Heart right ventricle (tissue), 16 donors: Measurements from ENCODE around the gene TRA2B. TPM values are rescaled to one million over a fixed set of nuclear protein-coding genes. Genes with fewer than 3 reads are reported as not detected.

Source experiments
- ATAC-seq, 8 donors: fragments of 200-7000 bp; cut with Tn5 transposase; one replicate each; pipeline ENCODE4 v1.9.1; 2020; ENCODE audit warnings: mild to moderate bottlenecking in 8 of 8, moderate library complexity in 8 of 8, moderate number of reproducible peaks in 1 of 8
- DNase-seq, 2 donors: peaks; one replicate each; pipeline ENCODE4 v3.0.0-alpha.2; 2020
- H3K27ac ChIP-seq, 10 donors: fragments of 200-600 bp; sonication (generic) in 2 of 10; one replicate each; pipeline versions ENCODE4 v1.5.0 to v1.8.0; 2020 to 2022; ENCODE audit warnings: mild to moderate bottlenecking in 3 of 10
- H3K27me3 ChIP-seq, 7 donors: fragments of 200-600 bp; one replicate each; pipeline ENCODE4 v1.8.0; 2021 to 2022; ENCODE audit warnings: mild to moderate bottlenecking in 2 of 7
- H3K36me3 ChIP-seq, 9 donors: fragments of 200-600 bp; sonication (generic) in 1 of 9; one replicate each; pipeline versions ENCODE4 v1.5.0 to v1.8.0; 2020 to 2022; ENCODE audit warnings: mild to moderate bottlenecking in 2 of 9
- H3K4me1 ChIP-seq, 9 donors: fragments of 200-600 bp; sonication (generic) in 1 of 9; one replicate each; pipeline versions ENCODE4 v1.5.0 to v1.8.0; 2020 to 2022; ENCODE audit warnings: mild to moderate bottlenecking in 4 of 9
- H3K4me3 ChIP-seq, 10 donors: fragments of 200-600 bp; sonication (generic) in 2 of 10; one replicate each; pipeline versions ENCODE4 v1.5.0 to v1.8.0; 2020 to 2022; ENCODE audit warnings: mild to moderate bottlenecking in 7 of 10, moderate library complexity in 2 of 10
- H3K9me3 ChIP-seq, 11 donors: fragments of 200-600 bp in 10 of 11; sonication (generic) in 2 of 11; one replicate each; pipeline versions ENCODE4 v1.5.0 to v1.8.0; 2013 to 2022; ENCODE audit warnings: mild to moderate bottlenecking in 2 of 11, control low read depth in 1 of 11, moderate library complexity in 1 of 11
- CTCF ChIP-seq, 9 donors: fragments of 200-600 bp; sonication (generic) in 2 of 9; IDR thresholded peaks; one replicate each; pipeline versions ENCODE4 v1.5.0 to v1.8.0; 2021 to 2022; ENCODE audit warnings: antibody characterized with exemption in 9 of 9, mild to moderate bottlenecking in 5 of 9, moderate library complexity in 1 of 9
- whole genome bisulfite sequencing, 2 donors: extraction: QIAGEN DNeasy Blood & Tissue Kit; methylation state at CpG; one replicate each; pipeline ENCODE4 v1.1.7; 2013; ENCODE audit warnings: inconsistent platforms in 1 of 2; 5-methylcytosine and 5-hydroxymethylcytosine counted together
- intact Hi-C, 10 donors: fragments of 100-400 bp; cut with DNase I; formaldehyde crosslinking; loops; one replicate each; pipeline versions ENCODE4 v1.11.1 to v1.14.2; 2022
- polyA plus RNA-seq, 2 donors: library from polyadenylated mRNA; stranded (reverse); fragments of 200-250 nt; gene quantifications; one replicate each; pipeline ENCODE4 v1.2.3, GENCODE V29; 2013
- total RNA-seq, 10 donors: library from RNA; stranded (reverse); fragmentation: NEBNext Ultra II Directional in 3 of 10; extraction: Animal tissue kit (Norgen Biotek cat#: 25700) in 3 of 10; gene quantifications; one replicate each; pipeline versions ENCODE4 v1.2.1 to v1.2.4, GENCODE V29; 2021 to 2023
- donor health status: Arrhythmogenic right ventricular cardiomyopathy.
- donor health status: ischemic (EF 13 %, LVEDD 7.1; RV severe dilation, severe dysfunction).
- donor health status: healthy with polysubstance abuse.
- donor health status: DM: no; HTN: yes; CAD: no.
- donor health status: DM: no; HTN: no; CAD: no.
- donor health status: ischemic (EF 25% LVEDD 6.9; RV normal size, moderate dysfunction).
- donor health status: ischemic (EF 25% LVEDD 5.7; RV mildly dilated, moderate dysfunction).
- donor health status: healthy.
- donor health status: DM: yes; HTN: yes; CAD: no.
- donor health status: Ischemic cardiomyopathy.
- donor health status: ischemic (EF 35%, LVEDD 5.7; RV mildly dilated, moderate dysfunction).
- donor health status: nonischemic (EF 11% LVEDD 7.7; RV severe dilation, severe dysfunction).
- donor health status: DM: yes; HTN: yes; CAD: no.
- donor health status: PGD.
- donor health status: ischemic (EF 29% LVEDD 5.4; RV normal size, mild dysfunction).
- donor health status: nonischemic (EF 23%, LVEDD 6.1; RV moderate dilation, normal function).

TRA2B gene
- total and polyA plus RNA-seq, 12 donors = 43.6 to 75.9 (median 49.8) TPM

GRCh38 chr3:185956244-185956643 lies 18.4 kb upstream of the TRA2B start:
- TF ChIP-seq CTCF (IDR thresholded peaks at IDR 0.05) = no peak

GRCh38 chr3:185954366-185954723 lies 16.5 kb upstream of the TRA2B start:
- 81 to 91% methylated on average over 3 of the region's 3 CpGs for WGBS, 2 donors
- Histone ChIP-seq H3K4me3 (no peak overlapping the region), H3K9me3 (peaks cover 0 to 5% (median 0%) of the 10 kb centered on the region in 11 donors), H3K27me3 (peaks cover 0 to 12% (median 0%) of the 10 kb centered on the region in 7 donors), H3K27ac (no peak overlapping the region), H3K36me3 (no peaks in the 10 kb centered on the region), H3K4me1 (peaks cover 0 to 4% (median 0%) of the 10 kb centered on the region in 9 donors)
- intact Hi-C loops = no loop called here
- no peak for ATAC-seq
- DNase-seq = no peak
- TF ChIP-seq CTCF (IDR thresholded peaks at IDR 0.05) = no peak

More at GRCh38 chr3:185956244-185956643, 18.4 kb upstream of the TRA2B start:
- peaks cover 0 to 13% (median 0%) of the 10 kb centered on the region in 9 donors for H3K4me1 ChIP-seq
- no peak for DNase-seq
- H3K36me3 ChIP-seq = no peaks in the 10 kb centered on the region
- H3K27ac ChIP-seq = no peak overlapping the region
- peaks cover 0 to 5% (median 0%) of the 10 kb centered on the region in 11 donors for H3K9me3 ChIP-seq
- no peak for ATAC-seq
- 83 to 87% methylated on average over 3 of the region's 3 CpGs for WGBS, 2 donors
- H3K27me3 ChIP-seq = peaks cover 0 to 9% (median 0%) of the 10 kb centered on the region in 7 donors
- intact Hi-C loops = no loop called here
- no peak overlapping the region for H3K4me3 ChIP-seq

GRCh38 chr3:185950728-185951127 lies 12.9 kb upstream of the TRA2B start:
- intact Hi-C loops = no loop called here
- no peak for DNase-seq
- no peak overlapping the region for H3K27ac ChIP-seq
- no peak overlapping the region for H3K4me3 ChIP-seq
- no peaks in the 10 kb centered on the region for H3K4me1 ChIP-seq
- peaks cover 0 to 5% (median 0%) of the 10 kb centered on the region in 11 donors for H3K9me3 ChIP-seq
- no peak for ATAC-seq
- H3K36me3 ChIP-seq = no peaks in the 10 kb centered on the region
- TF ChIP-seq CTCF (IDR thresholded peaks at IDR 0.05) = no peak
- 83 to 86% methylated on average over 3 of the region's 3 CpGs for WGBS, 2 donors
- H3K27me3 ChIP-seq = peaks cover 0 to 21% (median 4%) of the 10 kb centered on the region in 7 donors

- Histone ChIP-seq H3K27ac (no peak overlapping the region), H3K4me3 (no peak overlapping the region), H3K36me3 (no peaks in the 10 kb centered on the region), H3K9me3 (peaks cover 0 to 5% (median 0%) of the 10 kb centered on the region in 11 donors), H3K27me3 (peaks cover 0 to 21% (median 4%) of the 10 kb centered on the region in 7 donors), H3K4me1 (no peaks in the 10 kb centered on the region)
- ATAC-seq (no peak), DNase-seq (no peak)
- intact Hi-C loops = loop anchor here in 2 of 10 donors (10.0 kb wide), 1 partner anchor 215 kb away; no protein-coding TSS in a partner anchor
- 91 to 93% methylated on average over 6 of the region's 6 CpGs for WGBS, 2 donors
- TF ChIP-seq CTCF (IDR thresholded peaks at IDR 0.05) = no peak
These were observed 11.7 kb upstream of the TRA2B start for GRCh38 chr3:185949515-185949914.
